ENCODE measurements around the gene MRGPRG. TPM values are rescaled to one million over a fixed set of nuclear protein-coding genes. Genes with fewer than 3 reads are reported as not detected.

MRGPRG gene
- total RNA-seq, 1 donor from 2014 or later = not detected

DNA sequence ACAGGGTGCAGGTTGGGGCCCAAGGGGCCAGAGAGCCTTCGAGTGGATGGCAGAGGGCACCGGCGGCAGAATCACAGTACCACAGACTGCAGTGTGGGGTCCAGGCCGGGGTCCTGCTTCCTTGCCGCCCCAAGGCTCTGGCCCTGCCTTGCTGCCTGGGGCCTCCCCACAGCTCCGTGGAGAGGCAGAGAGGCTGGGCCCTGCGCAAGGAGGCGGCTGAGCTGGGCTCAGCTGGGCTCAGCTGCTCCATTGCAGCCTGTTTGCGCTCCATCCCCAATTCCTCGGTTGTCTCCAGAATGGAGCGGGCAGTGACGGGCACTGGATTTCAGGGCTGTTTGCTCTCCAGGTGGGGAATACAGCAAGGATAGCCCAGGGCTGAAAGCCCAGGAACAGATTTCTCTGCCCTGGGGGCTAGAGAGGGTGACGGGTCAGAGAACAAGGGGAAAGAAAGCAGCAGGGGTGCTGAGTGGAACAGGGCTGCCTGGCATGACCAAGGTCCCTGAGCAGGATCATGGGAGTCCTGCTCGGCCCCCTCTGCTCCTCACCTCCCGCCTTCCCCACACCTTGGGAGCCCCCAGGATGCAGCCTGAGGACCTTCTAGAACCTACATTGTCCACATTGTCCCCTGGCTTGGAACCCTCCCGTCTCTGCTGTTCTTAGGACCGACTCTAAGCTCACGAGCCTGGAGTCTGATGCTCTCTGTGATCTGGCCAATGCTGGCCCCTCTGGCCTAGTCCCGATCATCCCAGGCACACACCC is 18.9 kb downstream of the MRGPRG start:
- H3K9me3 ChIP-seq = no peaks in the 10 kb centered on the region
- H3K27ac ChIP-seq = no peak overlapping the region
- H3K4me3 ChIP-seq = no peak overlapping the region
- DNase-seq (ENCODE audit: low spot score in 2 of 2) = peak in 1 of 2 donors; percentile 43
- peaks cover 5% of the 10 kb centered on the region for H3K27me3 ChIP-seq
- TF ChIP-seq, protein P1, sequence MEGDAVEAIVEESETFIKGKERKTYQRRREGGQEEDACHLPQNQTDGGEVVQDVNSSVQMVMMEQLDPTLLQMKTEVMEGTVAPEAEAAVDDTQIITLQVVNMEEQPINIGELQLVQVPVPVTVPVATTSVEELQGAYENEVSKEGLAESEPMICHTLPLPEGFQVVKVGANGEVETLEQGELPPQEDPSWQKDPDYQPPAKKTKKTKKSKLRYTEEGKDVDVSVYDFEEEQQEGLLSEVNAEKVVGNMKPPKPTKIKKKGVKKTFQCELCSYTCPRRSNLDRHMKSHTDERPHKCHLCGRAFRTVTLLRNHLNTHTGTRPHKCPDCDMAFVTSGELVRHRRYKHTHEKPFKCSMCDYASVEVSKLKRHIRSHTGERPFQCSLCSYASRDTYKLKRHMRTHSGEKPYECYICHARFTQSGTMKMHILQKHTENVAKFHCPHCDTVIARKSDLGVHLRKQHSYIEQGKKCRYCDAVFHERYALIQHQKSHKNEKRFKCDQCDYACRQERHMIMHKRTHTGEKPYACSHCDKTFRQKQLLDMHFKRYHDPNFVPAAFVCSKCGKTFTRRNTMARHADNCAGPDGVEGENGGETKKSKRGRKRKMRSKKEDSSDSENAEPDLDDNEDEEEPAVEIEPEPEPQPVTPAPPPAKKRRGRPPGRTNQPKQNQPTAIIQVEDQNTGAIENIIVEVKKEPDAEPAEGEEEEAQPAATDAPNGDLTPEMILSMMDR (IDR thresholded peaks at IDR 0.05) = no peak
- peaks cover 0 to 11% of the 10 kb centered on the region in 2 donors for H3K4me1 ChIP-seq
- intact Hi-C loops (cut with DNase I) = no loop called here
- H3K36me3 ChIP-seq = no peaks in the 10 kb centered on the region

DNA sequence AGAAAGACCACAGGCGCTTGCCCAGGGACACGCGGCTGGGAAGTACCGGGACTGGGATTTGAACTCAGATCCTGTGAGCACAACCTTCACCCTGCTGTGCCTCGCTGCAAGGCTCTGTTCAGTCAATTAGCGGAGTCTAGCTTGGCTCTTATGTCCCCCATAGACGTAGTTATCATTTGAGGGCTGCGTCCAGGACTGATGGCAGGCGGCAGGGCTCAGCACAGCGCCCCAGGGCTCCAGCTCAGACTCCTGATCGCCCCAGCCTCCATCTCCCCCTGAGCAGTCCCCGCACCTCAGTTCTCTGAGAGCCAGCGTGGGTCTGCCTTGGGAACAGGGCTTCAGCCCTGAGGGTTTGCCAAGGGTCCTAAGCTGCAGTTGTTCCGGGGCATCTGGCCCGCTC is 19.8 kb downstream of the MRGPRG start:
- TF ChIP-seq, protein P1 (IDR thresholded peaks at IDR 0.05) = no peak
- intact Hi-C loops (cut with DNase I) = no loop called here
- peaks cover 5% of the 10 kb centered on the region for H3K27me3 ChIP-seq

DNA sequence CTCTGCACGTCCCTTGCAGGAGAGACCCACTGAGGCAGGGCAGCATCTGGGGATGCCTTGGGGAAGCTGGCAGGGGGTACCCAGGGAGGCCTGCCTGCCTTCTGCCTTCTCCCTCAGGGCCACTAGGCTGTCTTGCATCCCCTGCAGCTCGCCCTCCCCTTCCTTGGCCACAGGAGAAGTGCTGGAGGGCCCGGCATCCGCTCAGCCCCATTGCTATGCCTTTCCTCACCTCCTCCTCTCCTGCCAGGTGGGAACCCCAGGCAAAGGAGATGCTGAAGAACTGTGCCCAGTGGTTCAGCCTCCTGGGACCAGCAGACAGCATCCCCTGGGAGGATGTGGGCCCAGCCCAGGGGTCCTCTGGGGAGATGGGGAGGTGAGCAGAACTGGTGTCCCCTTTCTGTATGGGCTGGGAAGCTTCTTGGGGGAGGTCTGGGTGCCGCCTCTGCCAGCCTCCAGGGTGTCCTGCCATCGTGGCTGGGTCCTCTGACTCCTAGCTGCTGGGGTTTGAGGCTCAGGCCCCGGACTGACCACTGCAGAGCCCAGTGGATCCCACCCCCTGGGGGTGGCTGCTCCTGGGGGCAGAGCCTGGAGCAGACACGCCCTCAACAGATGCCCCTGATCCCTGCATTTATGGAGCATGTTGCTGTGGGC is 20.6 kb downstream of the MRGPRG start:
- TF ChIP-seq, protein P1 (IDR thresholded peaks at IDR 0.05) = no peak
- H3K9me3 ChIP-seq = no peaks in the 10 kb centered on the region
- intact Hi-C loops (cut with DNase I) = no loop called here
- no peak overlapping the region for H3K4me3 ChIP-seq
- DNase-seq (ENCODE audit: low spot score in 2 of 2) = peak in 1 of 2 donors; percentile 54
- H3K27ac ChIP-seq = no peak overlapping the region
- H3K36me3 ChIP-seq = no peaks in the 10 kb centered on the region
- H3K4me1 ChIP-seq = peaks cover 0 to 4% of the 10 kb centered on the region in 2 donors
- H3K27me3 ChIP-seq = peaks cover 5% of the 10 kb centered on the region

More for the DNA sequence above, 19.8 kb downstream of the MRGPRG start:
- Histone ChIP-seq H3K4me1 (peaks cover 0 to 11% of the 10 kb centered on the region in 2 donors), H3K4me3 (no peak overlapping the region), H3K36me3 (no peaks in the 10 kb centered on the region), H3K9me3 (no peaks in the 10 kb centered on the region), H3K27ac (no peak overlapping the region)
- DNase-seq (ENCODE audit: low spot score in 2 of 2) = peak in 1 of 2 donors; percentile 37

DNA sequence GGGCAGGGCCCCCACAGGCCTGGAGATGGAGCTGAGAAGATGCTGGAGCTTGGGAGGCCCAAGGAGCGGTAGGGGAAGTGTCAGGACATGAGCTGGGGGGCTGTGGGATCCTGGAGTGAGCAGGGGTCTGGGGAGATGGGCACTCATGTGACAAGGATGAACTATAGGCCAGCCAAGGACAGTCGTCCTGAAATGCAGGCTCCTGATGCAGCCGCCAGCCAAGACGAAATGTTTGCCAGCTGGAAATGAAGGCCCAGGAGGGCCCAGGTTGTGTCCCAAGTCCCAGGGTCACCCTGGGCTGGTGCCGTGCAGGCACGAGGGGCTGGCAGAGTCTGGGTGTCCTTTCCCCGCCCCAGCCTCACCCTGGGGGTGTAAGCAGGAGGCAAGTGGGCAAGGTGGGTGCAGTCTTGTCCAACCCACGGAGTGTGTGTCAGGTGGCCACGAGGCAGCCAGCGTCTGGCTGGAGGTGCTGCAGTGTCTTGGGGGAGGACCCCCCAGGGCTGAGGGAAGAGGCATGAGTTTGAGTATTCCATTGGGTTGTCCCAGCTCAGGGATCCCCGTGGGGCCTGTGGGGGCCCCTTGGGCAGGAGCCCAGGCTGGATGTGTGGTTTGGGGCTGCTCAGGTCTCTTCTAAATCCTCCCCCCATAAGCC is 21.4 kb downstream of the MRGPRG start:
- Histone ChIP-seq H3K9me3 (no peaks in the 10 kb centered on the region), H3K4me1 (no peaks in the 10 kb centered on the region), H3K27me3 (peaks cover 5% of the 10 kb centered on the region), H3K36me3 (no peaks in the 10 kb centered on the region), H3K4me3 (no peak overlapping the region), H3K27ac (no peak overlapping the region)
- intact Hi-C loops (cut with DNase I) = no loop called here
- peak in 1 of 2 donors; percentile 35 for DNase-seq (ENCODE audit: low spot score in 2 of 2)
- TF ChIP-seq, protein P1 (IDR thresholded peaks at IDR 0.05) = no peak

DNA sequence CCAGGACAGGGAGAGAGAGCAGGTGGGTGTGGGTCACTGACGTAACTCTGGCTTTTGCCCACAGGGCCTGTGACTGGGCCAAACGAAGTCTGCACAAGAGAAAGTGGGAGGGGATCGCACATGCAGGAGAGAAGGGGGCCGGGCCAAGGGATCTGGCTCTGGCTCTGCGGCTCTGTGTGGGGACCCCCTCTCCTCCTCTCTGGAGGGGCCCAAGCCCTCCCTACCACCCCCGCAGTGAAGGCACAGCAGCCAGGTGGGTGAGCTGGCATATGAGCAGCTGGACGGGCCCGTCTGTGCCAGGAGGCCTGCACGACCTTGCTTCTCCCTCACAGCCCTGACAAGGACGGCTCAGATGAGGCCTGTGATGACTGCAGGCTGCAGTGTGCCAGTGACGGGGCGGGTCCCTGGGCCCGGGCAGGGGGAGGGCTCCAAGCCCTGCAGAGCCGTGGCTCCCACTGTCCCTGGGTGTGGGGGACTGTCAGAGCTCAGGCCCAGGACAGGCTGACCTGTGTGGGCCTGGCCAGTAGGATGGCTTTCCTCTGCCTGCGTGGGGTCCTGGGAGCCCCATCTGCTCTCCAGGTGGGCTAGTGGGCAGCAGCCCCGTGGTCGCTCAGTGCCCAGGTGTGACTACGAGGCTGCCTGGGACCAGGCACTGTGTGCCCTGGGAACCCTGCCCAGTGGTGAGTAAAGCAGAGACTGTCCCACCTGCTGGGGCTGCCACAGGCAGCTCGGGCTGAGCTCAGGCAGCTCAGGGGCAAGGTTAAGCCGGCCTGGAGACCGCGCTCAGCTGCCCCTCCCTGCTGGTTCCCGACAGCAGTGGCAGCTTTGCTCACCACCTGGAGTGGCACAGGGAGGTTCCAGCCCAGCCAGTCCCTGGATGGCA is 22.2 kb downstream of the MRGPRG start:
- Histone ChIP-seq H3K4me1 (no peaks in the 10 kb centered on the region), H3K4me3 (no peak overlapping the region), H3K27me3 (peaks cover 5% of the 10 kb centered on the region), H3K36me3 (no peaks in the 10 kb centered on the region), H3K9me3 (no peaks in the 10 kb centered on the region), H3K27ac (no peak overlapping the region)
- TF ChIP-seq, protein P1 (IDR thresholded peaks at IDR 0.05) = no peak
- intact Hi-C loops (cut with DNase I) = no loop called here
- DNase-seq (ENCODE audit: low spot score in 2 of 2) = peak in 1 of 2 donors; percentile 53

Measured in ascending aorta (tissue), 2 donors.